GM18498 (cell line): Measurements from ENCODE around the gene ATP9B.
"Not testable (repeated sequence)": the region's sequence is repeated elsewhere in the genome, so short reads cannot be mapped to it uniquely, and the experiment has no call there.

Experiments
- ATAC-seq: cut with Tn5 transposase; IDR thresholded peaks from one replicate; pipeline ENCODE4 v1.9.1; 2021; ENCODE audit warnings: mild to moderate bottlenecking, moderate library complexity; ENCODE audit not compliant: unreplicated experiment

ATP9B gene

GRCh38 chr18:79275461-79275860, 206.3 kb downstream of the ATP9B start:
- peak; percentile 32 for ATAC-seq

DNA sequence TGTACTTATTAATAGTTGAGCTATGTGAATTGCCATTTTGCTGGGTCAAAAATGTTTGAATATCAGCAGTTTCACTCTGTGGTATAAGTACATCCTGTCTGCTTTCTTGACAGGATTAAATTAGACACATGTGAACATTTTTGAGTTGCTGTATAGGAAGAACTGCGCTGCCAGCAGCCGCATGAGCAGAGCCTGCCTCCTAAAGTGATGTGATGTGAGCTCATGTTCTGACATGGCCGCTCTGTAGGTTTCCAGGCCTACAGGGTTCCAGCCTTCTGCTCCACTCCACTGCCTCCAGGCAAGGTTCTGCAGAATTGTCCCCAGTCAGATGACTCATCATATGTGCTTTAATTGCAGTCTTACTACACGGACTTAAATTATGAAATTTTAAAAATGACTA, 206.8 kb downstream of the ATP9B start:
- ATAC-seq = peak; percentile 81

GRCh38 chr18:79278896-79279295, 209.7 kb downstream of the ATP9B start:
- no peak for ATAC-seq

DNA sequence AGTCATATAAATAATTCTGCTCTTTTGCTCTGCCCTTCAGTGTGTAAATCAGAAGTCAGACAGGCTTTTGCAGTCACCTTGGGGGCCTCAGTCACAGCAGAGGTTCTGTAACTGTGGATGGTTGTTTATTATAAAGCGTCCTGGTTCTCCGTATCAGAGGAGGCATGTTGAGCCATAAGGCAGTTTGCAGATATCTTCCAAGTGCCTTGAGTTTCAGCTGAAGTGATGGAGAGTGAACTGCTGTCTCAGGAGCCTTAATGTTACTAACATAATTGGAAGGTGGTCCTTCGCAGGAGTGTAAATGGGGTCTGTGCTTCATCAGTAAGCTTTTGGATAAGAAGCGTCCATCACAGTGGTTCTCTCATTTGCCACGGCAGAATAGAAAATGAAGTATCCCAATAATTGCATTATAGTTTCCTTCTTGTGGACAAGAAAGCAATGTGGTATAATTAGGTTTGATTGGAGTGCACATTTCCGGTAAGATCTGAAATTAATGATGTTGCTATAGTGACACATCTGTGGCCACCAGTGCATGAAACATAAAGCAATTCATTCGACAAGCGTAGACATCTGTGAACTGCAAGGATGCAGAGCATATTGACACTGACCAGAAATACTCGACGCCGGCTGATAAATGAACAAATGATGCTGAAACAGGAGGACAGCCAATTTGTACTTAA, 214.1 kb downstream of the ATP9B start:
- no peak for ATAC-seq

DNA sequence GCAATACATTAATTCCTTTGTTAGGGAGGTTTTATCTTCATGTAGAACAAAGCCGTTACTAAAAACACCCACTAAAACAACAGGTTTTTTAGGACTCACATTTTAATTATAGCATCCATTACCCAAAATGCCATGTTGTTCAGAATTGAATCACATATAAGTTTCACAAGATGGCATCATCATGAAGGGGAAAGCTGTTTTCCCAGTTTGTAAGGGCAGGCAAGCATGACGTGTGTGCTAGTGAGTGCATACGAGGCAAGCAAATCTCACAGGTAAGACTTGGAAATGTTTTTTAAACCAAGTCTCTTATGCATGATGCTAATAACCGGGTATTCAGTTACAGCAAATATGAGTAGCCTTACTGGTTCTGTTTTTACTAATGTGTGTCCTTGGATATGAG, 214.7 kb downstream of the ATP9B start:
- ATAC-seq = no peak

DNA sequence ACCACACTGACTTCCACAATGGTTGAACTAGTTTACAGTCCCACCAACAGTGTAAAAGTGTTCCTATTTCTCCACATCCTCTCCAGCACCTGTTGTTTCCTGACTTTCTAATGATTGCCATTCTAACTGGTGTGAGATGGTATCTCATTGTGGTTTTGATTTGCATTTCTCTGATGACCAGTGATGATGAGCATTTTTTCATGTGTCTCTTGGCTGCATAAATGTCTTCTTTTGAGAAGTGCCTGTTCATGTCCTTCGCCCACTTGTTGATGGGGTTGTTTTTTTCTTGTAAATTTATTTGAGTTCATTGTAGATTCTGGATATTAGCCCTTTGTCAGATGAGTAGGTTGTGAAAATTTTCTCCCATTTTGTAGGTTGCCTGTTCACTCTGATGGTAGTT, 216.0 kb downstream of the ATP9B start:
- not testable (repeated sequence) for ATAC-seq

- ATAC-seq = not testable (repeated sequence)
Measured at GRCh38 chr18:79290409-79290808, 221.2 kb downstream of the ATP9B start.

DNA sequence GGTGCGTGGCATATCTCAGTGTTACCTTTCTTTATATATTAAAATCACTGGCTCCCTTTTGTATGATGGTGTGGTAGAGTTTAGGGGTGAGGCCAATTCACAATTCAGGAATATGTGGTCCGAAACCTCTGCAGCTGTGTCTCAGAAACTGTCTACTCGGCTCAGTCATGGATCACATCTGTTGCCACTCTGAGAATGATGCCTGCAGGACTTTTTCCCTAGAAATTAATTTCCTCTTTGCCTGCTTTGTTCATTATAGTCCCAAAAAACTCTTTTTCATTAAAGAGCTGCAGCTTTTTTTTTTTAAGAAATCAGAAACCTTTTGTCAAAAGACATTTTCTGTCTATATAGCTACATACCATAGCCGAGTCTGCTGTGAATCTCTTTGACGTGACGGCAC, 221.7 kb downstream of the ATP9B start:
- no peak for ATAC-seq

GRCh38 chr18:79294235-79294634, 225.0 kb downstream of the ATP9B start:
- ATAC-seq = no peak

- ATAC-seq = no peak
Measured at GRCh38 chr18:79299272-79299671, 230.1 kb downstream of the ATP9B start.

- ATAC-seq = no peak
Measured at GRCh38 chr18:79299711-79300110, 230.5 kb downstream of the ATP9B start.

- no peak for ATAC-seq
Measured at GRCh38 chr18:79300413-79300812, 231.2 kb downstream of the ATP9B start.

DNA sequence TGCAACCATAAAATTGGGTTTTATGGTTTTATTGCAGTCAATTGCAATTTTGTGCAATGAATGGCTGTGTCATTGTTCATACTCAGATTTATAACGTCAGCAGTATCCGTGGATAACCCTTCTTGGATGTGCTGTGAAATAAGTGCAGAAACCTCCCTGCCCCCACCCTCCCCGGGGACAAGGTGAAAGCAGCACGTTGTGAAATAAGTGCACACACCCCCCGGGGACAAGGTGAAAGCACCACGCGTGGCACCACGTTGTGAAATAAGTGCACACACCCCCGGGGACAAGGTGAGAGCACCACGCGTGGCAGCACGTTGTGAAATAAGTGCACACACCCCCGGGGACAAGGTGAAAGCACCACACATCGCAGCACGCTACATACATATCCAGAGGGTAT, 232.9 kb downstream of the ATP9B start:
- ATAC-seq = no peak

- ATAC-seq = no peak
Measured at GRCh38 chr18:79305911-79306310, 236.7 kb downstream of the ATP9B start.

GRCh38 chr18:79309614-79310358, 240.6 kb downstream of the ATP9B start:
- no peak for ATAC-seq

GRCh38 chr18:79314838-79315388, 245.7 kb downstream of the ATP9B start:
- ATAC-seq = no peak

- ATAC-seq = no peak
Measured at GRCh38 chr18:79315596-79315995, 246.4 kb downstream of the ATP9B start.

GRCh38 chr18:79317703-79318102, 248.5 kb downstream of the ATP9B start:
- no peak for ATAC-seq

DNA sequence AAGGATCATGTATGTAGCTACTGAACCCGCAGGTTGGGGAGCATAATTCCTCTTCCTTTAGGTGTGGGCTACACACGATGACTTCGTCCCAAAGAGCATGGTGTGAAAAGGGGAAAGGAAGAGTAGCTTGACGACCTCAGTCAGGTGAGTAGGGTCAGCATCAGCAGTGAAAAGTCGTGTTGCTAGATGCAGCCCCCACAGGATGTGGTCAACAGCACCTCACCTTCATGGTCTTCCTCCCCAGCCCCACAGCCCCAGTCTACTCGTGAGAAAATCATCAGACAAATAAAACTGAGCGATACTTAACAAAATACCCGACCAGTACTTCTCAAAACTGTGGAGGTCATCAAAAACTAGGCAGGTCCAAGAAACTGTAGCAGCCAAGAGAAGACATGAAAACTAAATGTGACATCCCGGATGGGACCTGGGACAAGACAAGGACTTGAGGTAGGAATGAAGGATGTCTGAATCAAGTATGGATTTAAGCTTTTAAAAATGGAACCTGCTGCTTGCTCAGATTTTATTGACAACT, 249.0 kb downstream of the ATP9B start:
- ATAC-seq = no peak

GRCh38 chr18:79320216-79320850, 251.1 kb downstream of the ATP9B start:
- no peak for ATAC-seq

DNA sequence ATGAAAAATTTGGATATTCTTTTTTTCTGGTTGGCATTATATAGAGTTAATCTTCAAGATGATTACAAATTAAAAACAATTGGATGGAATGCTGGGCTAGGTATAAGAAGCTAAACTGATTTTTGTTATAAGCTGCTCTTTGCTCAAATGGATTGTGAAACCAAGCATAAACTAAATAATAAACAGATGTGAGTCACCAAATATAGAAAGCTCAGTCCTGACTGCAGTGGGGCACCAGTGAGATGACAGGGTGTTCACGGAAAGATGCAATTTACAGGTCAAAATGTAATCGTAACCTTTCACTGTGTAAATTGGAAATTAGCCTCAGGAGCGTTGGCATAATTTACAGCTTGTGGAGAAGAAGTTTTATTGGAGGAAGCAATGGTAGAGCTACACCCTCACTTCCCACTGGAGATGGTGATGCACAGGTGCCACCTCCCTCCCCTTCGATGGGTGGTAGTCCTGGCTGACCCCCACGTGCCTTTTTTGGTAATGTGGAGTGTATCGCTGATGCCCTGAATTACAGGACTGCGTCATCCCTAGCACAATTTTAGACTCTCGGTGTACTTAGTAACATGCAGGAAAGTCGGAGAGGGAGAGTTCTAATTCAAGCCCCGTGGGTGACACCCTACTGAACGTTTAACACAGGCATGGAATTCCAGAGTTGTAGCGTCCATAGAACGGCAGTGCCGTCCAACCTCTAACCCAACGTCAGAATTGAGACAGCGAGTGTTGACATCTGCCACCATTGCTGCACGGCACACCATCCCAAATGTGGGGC, 252.6 kb downstream of the ATP9B start:
- ATAC-seq = no peak
